ENCODE measurements around the gene CEP135. TPM values are rescaled to one million over a fixed set of nuclear protein-coding genes. Genes with fewer than 3 reads are reported as not detected.

The CEP135 gene
- total RNA-seq, 2 experiments from 2014 or later: 15.7 to 15.8 TPM

DNA sequence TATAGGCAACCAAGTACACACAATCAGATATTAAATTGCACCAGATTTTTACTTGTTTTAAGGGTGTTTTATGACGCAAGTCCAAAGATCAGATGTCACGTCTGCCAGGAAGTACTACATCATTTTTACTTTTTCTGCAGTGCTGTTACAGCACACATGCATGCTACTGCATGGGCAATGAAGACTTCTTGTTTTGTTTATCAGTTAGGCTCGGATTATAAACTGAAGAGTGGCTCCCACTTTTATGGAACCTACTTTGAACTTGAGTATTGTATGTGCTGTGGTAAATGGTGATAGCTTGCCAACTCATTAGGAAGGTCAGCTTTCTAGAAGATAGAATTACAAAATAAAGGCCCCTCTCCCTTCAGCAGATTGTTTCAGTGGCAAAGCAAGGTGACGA, 131.6 kb downstream of the CEP135 start:
- H3K4me1 Mint-ChIP-seq: no peaks in the 10 kb centered on the region
- peaks cover 8% of the 10 kb centered on the region for H3K27me3 Mint-ChIP-seq
- CTCF ChIA-PET: no interaction called here
- H3K9me3 Mint-ChIP-seq (ENCODE audit: low read depth): no peaks in the 10 kb centered on the region
- no peaks in the 10 kb centered on the region for H3K36me3 Mint-ChIP-seq
- no peak for DNase-seq
- H3K4me3 Mint-ChIP-seq: no peak overlapping the region
- no peak for ATAC-seq
- no peak overlapping the region for H3K27ac Mint-ChIP-seq

DNA sequence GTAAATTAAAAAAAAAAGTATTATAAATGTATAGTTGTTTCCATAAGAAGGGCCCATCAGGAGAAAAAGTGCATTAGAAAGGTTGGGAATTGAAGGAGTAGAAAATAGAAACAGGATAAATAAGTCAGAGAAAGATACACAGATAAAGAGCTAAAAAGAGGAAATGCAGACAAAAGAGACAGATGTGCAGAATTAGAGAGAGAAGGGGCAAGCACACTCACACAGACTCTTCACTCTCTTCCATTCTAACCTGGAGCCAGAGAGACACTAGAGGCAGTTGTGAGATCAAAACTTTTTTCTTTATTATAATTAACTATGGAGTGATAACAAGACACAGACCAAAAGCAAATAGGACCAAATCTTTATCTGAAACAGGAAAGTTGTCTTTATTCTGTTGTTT, 134.1 kb downstream of the CEP135 start:
- Mint-ChIP-seq H3K27me3 (peaks cover 3% of the 10 kb centered on the region), H3K9me3 (ENCODE audit: low read depth) (no peaks in the 10 kb centered on the region), H3K4me1 (no peaks in the 10 kb centered on the region), H3K27ac (no peak overlapping the region), H3K36me3 (no peaks in the 10 kb centered on the region), H3K4me3 (no peak overlapping the region)
- CTCF ChIA-PET: no interaction called here
- ATAC-seq (no peak), DNase-seq (no peak)

Other genes starting within 250 kb of the CEP135 start
- not detected for gene EXOC1L, start 129.2 kb upstream of the CEP135 start, total RNA-seq
- gene EXOC1, start 95.3 kb upstream of the CEP135 start, total RNA-seq: 10 to 100 TPM; 24.2 to 26.9 TPM